DOHH2 (cell line): ENCODE results near the gene RASSF4.

Experiments used
- H3F3A ChIP-seq: fragments of 200-600 bp; sonication (generic), shearing (Covaris generic); 2 replicates; pipeline ENCODE4 v1.6.0; 2016; ENCODE audit warnings: antibody characterized with exemption, mild to moderate bottlenecking; ENCODE audit not compliant: control insufficient read depth, insufficient read depth
- H3K27ac ChIP-seq: fragments of 200-600 bp; sonication (generic); 2 replicates; pipeline ENCODE4 v1.5.1; 2014; ENCODE audit warnings: low read depth, mild to moderate bottlenecking, low read length, moderate library complexity
- H3K27me3 ChIP-seq: fragments of 200-600 bp; sonication (generic); 2 replicates; pipeline ENCODE4 v1.6.1; 2014; ENCODE audit warnings: mild to moderate bottlenecking, low read length, mixed read lengths; ENCODE audit not compliant: control insufficient read depth
- H3K36me3 ChIP-seq: fragments of 200-600 bp; sonication (generic); 2 replicates; pipeline ENCODE4 v1.6.1; 2014; ENCODE audit warnings: mild to moderate bottlenecking, low read length, moderate library complexity, mixed read lengths; ENCODE audit not compliant: control insufficient read depth
- H3K4me1 ChIP-seq: fragments of 200-600 bp; sonication (generic); 2 replicates; pipeline ENCODE4 v1.6.1; 2014; ENCODE audit warnings: mild to moderate bottlenecking, low read length, mixed read lengths; ENCODE audit not compliant: control insufficient read depth
- H3K4me2 ChIP-seq: fragments of 200-600 bp; sonication (generic); 2 replicates; pipeline ENCODE4 v1.6.0; 2014; ENCODE audit warnings: mild to moderate bottlenecking, low read length, moderate library complexity
- H3K4me3 ChIP-seq: fragments of 200-600 bp; sonication (generic); 2 replicates; pipeline ENCODE4 v1.5.1; 2014; ENCODE audit warnings: mild to moderate bottlenecking, low read length, mixed read lengths
- H3K79me2 ChIP-seq: fragments of 200-600 bp; sonication (generic); 2 replicates; pipeline ENCODE4 v1.6.1; 2014; ENCODE audit warnings: mild to moderate bottlenecking, low read length, mixed read lengths; ENCODE audit not compliant: control insufficient read depth
- H3K9me2 ChIP-seq: fragments of 200-600 bp; sonication (generic); replicated peaks from 2 replicates; pipeline ENCODE4 v1.6.1; 2014; ENCODE audit warnings: mild to moderate bottlenecking, low read length, mixed read lengths; ENCODE audit not compliant: control insufficient read depth
- H3K9me3 ChIP-seq: fragments of 200-600 bp; sonication (generic); 2 replicates; pipeline ENCODE4 v1.6.1; 2014; ENCODE audit warnings: antibody characterized with exemption, low read length, mixed read lengths; ENCODE audit not compliant: control insufficient read depth, insufficient read depth
- H4K20me1 ChIP-seq: fragments of 200-600 bp; sonication (generic); 2 replicates; pipeline ENCODE4 v1.6.0; 2014; ENCODE audit warnings: low read depth, mild to moderate bottlenecking, antibody characterized with exemption, low read length, moderate library complexity; ENCODE audit not compliant: control insufficient read depth, insufficient read depth
- CTCF ChIP-seq: fragments of 200-600 bp; sonication (generic); IDR thresholded peaks from one replicate; pipeline ENCODE4 v1.5.1; 2014; ENCODE audit warnings: antibody characterized with exemption, mild to moderate bottlenecking, low read depth, low read length; ENCODE audit not compliant: poor library complexity, severe bottlenecking
- EZH2phosphoT487 ChIP-seq: fragments of 200-600 bp; sonication (generic); IDR thresholded peaks from 2 replicates; pipeline ENCODE4 v1.6.1; 2017; ENCODE audit warnings: borderline replicate concordance, mild to moderate bottlenecking, antibody characterized with exemption, low read length, moderate library complexity, mixed read lengths

The RASSF4 gene

GRCh38 chr10:45003432-45004000 is 43.9 kb downstream of the RASSF4 start:
- Histone ChIP-seq H3K27ac (no peak overlapping the region), H3K79me2 (peaks cover 55% of the 10 kb centered on the region), H3F3A (peaks cover 11% of the 10 kb centered on the region; the same call in 1 of the 2 replicates)

GRCh38 chr10:45004661-45005060 is 45.1 kb downstream of the RASSF4 start:
- Histone ChIP-seq H4K20me1 (peaks cover 9% of the 10 kb centered on the region; the same call in 1 of the 2 replicates), H3K4me1 (peaks cover 25% of the 10 kb centered on the region), H3K27me3 (no peaks in the 10 kb centered on the region), H3K9me2 (no peaks in the 10 kb centered on the region), H3K27ac (no peak overlapping the region), H3K79me2 (peaks cover 55% of the 10 kb centered on the region), H3F3A (peaks cover 11% of the 10 kb centered on the region; the same call in 1 of the 2 replicates), H3K4me3 (no peak overlapping the region), H3K9me3 (no peaks in the 10 kb centered on the region), H3K36me3 (peaks cover 39% of the 10 kb centered on the region), H3K4me2 (no peak overlapping the region)
- no peak for TF ChIP-seq EZH2phosphoT487
- TF ChIP-seq CTCF: no peak

More at GRCh38 chr10:45003432-45004000, 43.9 kb downstream of the RASSF4 start:
- Histone ChIP-seq H3K36me3 (peaks cover 39% of the 10 kb centered on the region), H3K4me3 (no peak overlapping the region), H3K4me2 (no peak overlapping the region), H4K20me1 (peaks cover 9% of the 10 kb centered on the region; the same call in 1 of the 2 replicates), H3K9me3 (no peaks in the 10 kb centered on the region), H3K9me2 (no peaks in the 10 kb centered on the region), H3K4me1 (peaks cover 26% of the 10 kb centered on the region), H3K27me3 (no peaks in the 10 kb centered on the region)
- TF ChIP-seq CTCF (no peak), EZH2phosphoT487 (no peak)

- Histone ChIP-seq H3K9me2 (no peaks in the 10 kb centered on the region), H3K4me2 (no peak overlapping the region), H3K4me1 (peaks cover 19% of the 10 kb centered on the region), H3K9me3 (no peaks in the 10 kb centered on the region), H3K79me2 (peaks cover 50% of the 10 kb centered on the region), H3K36me3 (peaks cover 39% of the 10 kb centered on the region), H3F3A (peaks cover 11% of the 10 kb centered on the region; the same call in 1 of the 2 replicates), H3K27ac (no peak overlapping the region), H4K20me1 (peaks cover 9% of the 10 kb centered on the region; the same call in 1 of the 2 replicates), H3K4me3 (no peak overlapping the region), H3K27me3 (no peaks in the 10 kb centered on the region)
- TF ChIP-seq CTCF: no peak
- no peak for TF ChIP-seq EZH2phosphoT487
Observed at GRCh38 chr10:45005284-45005683, 45.7 kb downstream of the RASSF4 start.
